GM19351 (cell line): Measurements from ENCODE around the gene SAMHD1.
A peak's percentile ranks its signal among the peaks of the same experiment; 100 is the strongest.
"Not testable (repeated sequence)": the region's sequence is repeated elsewhere in the genome, so short reads cannot be mapped to it uniquely, and the experiment has no call there.

Experiments
- ATAC-seq: cut with Tn5 transposase; IDR thresholded peaks from one replicate; pipeline ENCODE4 v1.9.1; 2021; ENCODE audit warnings: mild to moderate bottlenecking, moderate library complexity; ENCODE audit not compliant: unreplicated experiment

SAMHD1 gene

GRCh38 chr20:36917943-36918342, 33.6 kb downstream of the SAMHD1 start:
- ATAC-seq, result no peak

DNA sequence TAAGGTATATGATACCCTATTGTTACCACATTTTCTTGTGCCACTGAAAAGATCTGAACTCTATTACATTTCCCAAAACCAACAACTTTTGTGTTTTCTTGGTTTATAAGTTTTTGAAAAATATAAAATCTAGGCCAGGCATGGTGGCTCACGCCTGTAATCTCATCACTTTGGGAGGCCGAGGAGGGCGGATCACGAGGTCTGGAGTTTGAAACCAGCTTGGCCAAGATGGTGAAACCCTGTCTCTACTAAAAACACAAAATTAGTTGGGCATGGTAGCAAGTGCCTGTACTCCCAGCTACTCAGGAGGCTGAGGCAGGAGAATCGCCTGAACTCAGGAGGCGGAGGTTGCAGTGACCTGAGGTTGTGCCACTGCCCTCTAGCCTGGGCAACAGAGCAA, 34.3 kb downstream of the SAMHD1 start:
- ATAC-seq, result no peak

- ATAC-seq, result no peak
Observed at GRCh38 chr20:36916199-36916598, 35.3 kb downstream of the SAMHD1 start.

DNA sequence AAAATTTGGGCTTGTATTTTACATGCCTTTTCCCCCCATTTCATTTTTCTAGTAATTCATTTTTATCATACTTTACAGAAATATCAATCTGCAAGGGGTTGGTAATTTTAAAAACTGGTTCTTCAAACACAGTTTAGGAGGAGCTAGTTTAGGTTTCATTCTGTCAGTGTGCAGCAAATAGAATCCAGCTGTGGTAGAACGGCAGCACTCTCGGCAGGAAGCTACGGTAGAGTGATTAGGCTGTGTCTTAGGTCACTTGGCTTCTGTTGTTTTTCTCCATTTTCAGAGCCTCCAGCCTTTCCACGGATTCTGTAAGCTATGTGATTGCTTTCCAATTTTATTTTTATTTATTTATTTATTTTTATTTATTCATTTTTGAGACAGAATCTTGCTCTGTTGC, 42.9 kb downstream of the SAMHD1 start:
- ATAC-seq, result no peak

- ATAC-seq, result not testable (repeated sequence)
Observed at GRCh38 chr20:36906086-36906485, 45.4 kb downstream of the SAMHD1 start.

DNA sequence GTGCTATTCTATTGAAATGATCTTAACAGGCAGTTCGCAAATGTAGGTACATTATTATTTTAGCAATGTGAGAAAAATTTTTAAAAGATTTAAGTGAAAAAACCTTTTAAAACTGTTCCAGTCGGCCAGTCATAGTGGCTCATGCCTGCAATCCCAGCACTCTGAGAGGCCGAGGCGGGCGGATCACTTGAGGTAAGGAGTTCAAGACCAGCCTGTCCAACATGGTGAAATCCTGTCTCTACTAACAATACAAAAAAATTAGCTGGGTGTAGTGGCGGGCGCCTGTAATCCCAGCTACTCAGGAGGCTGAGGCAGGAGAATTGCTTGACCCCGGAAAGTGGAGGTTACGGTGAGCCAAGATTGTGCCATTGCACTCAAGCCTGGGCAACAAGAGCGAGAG, 45.9 kb downstream of the SAMHD1 start:
- not testable (repeated sequence) for ATAC-seq

GRCh38 chr20:36904690-36905089, 46.8 kb downstream of the SAMHD1 start:
- no peak for ATAC-seq

GRCh38 chr20:36895036-36895435, 56.5 kb downstream of the SAMHD1 start:
- no peak for ATAC-seq

DNA sequence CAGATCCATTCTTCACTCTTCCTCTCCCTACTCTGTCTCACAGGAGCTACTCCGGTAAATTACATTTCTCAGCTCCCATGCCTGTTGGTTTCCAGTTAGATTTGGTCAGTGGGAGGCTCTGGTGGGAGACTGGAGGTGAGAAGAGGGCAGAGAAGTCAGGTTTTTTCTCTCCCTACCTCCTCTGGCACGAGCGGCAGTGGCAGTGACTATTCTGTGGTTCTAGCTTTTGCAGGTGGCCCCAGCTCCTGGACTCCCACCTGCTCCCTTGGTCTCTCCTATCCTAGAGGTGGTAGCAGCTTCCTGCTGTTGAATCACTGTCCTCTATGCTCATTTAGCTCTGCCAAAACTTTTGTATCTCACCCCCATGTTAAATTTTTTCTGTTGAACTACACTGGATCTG, 57.7 kb downstream of the SAMHD1 start:
- no peak for ATAC-seq

GRCh38 chr20:36891211-36891610, 60.3 kb downstream of the SAMHD1 start:
- no peak for ATAC-seq

- ATAC-seq, result no peak
Observed at GRCh38 chr20:36890586-36890985, 60.9 kb downstream of the SAMHD1 start.

GRCh38 chr20:36888880-36889516, 62.5 kb downstream of the SAMHD1 start:
- ATAC-seq, result no peak

DNA sequence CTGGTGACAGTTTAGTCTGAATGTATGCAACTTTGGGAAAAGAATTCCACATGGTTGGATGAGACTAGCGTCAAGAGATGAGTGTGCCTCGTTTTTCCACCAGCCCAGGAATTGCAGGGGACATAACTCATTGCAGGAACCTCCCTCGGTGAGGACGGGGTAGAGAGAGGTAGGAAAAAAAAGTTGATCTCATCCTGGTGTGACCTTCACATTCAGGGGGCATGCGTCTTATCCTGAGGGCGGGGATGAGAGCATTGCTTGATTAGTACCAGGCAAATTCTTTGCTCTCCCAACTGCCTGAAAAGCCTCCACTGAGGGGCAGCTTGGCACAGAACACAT, 63.8 kb downstream of the SAMHD1 start:
- no peak for ATAC-seq

DNA sequence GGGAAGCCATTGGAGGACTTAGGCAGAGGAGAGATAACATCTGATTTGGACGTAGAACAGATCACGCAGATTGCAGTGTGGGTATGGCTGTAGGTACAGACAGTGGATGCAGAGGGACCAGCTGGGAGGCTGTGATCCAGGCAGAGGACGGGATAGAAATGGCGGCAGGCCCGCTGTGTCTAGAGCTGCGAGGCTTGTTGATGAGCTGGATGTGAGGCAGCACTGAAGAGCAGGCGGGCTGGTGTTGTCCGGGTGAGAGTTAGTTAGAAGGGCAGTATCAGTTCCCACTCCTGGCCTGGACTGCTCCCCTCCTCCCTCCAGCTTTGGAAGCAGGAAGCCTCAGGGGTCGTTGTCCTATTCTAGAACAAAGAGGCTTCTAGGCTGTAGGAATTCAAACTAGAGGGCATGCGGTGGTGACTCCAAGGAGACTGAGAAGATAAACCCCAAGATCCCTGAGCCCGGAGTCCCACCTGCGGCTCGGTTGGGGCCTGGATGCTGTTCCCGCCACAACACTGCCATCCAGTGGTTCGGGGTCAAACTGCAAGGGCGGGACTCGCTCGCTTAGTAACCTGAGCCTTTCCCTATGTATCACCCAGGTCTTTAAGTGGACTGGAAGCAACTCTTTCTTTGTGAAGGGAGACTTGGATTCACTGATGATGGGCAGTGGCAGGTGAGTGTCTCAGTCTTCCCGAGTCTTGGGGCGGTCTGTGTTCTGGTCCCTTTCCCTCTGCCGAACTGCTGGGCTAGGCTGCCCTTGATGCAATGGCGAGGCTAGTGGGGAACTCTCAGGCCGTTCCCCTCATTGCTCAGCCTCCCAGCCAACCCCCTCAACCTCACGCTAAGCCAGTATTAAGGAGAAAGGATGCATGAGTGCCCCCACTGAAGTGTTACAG, 64.4 kb downstream of the SAMHD1 start:
- peak; percentile 63 for ATAC-seq

GRCh38 chr20:36885356-36885755, 66.2 kb downstream of the SAMHD1 start:
- no peak for ATAC-seq

- ATAC-seq, result no peak
Observed at GRCh38 chr20:36883977-36884535, 67.5 kb downstream of the SAMHD1 start.

DNA sequence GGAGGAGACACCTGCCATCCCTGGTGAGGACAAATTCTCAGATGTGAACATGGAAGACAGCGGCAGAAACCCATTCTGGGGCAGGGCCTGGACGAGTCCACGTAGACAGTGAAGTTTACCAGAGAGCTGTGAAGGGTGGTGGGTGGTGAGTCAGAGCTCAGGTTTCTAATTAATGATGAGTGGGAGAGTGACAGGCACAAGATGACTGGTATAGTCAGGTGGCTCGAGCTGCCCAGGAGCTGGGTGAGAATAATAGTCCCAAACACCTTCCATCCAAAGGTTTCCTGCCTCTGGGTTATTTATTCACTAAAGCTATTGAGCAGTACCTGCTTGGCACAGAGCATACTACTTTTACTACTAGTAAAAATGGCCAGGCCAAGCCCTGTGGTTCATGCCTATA, 69.6 kb downstream of the SAMHD1 start:
- ATAC-seq, result no peak

- no peak for ATAC-seq
Observed at GRCh38 chr20:36881331-36881730, 70.2 kb downstream of the SAMHD1 start.

- no peak for ATAC-seq
Observed at GRCh38 chr20:36880741-36881250, 70.7 kb downstream of the SAMHD1 start.

GRCh38 chr20:36878941-36879340, 72.6 kb downstream of the SAMHD1 start:
- no peak for ATAC-seq

GRCh38 chr20:36876473-36876833, 75.1 kb downstream of the SAMHD1 start:
- no peak for ATAC-seq
